GOT3 (cell line): ENCODE data around the gene S100A11.
"Not testable (repeated sequence)": the region's sequence is repeated elsewhere in the genome, so short reads cannot be mapped to it uniquely, and the experiment has no call there.

Experiments
- DNase-seq: peaks from one replicate; lab custom pipeline; 2025; ENCODE audit warnings: mixed read lengths; lab: John Stamatoyannopoulos, UW

Gene S100A11

DNA sequence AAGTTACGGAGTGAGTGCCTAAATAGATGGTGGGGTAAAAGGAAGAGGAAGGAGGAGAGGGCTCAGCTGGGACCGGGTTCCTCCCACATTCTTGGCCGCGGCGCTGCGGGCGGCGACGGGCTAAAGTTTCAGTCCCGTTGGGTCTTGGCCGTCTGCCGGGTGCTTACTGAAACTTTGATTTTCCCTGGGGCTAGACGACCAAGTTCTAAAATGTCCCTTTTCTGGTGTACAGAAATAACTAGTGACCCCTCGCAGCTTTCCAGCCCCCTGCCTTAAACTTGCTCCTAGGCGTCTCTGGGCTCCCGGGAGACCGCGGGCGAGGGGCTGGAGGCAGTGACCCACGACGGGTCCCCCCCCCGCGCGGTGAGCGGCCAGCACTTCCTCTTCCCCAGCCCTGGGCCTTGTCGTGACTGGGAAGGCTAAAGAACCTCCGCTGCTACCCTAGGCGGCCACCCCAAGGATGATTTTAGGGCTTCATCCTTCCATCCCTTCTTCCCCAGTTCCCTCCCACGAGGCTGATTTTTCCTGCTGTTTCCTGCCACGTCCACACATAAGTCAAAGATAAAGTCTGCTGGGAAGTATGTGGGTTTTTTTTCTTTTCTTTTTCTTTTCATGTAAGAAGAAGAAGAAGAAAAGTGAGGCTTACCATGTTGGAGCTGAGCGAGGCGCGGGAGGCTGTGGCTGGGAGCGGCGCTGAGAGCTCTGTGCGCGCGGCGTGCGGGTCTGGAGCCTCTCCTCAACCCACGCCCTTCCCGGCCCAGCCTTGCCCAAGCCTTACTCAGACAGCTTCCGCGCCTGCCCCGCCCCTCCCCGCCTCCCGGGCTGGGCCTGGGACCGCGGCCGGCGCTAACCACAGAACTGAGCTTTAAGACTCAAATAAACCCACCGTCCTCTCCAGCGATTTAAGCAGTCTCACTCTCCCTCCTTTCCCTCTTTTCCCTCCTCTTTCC lies at the start of gene S100A11:
Gene S100A11 (minus strand): TSS at position 738 of the 950 bp plus-strand sequence. CDS start 89 bp downstream, at position 649.
- peak; percentile 81 for DNase-seq

GRCh38 chr1:152084853-152085252 lies 48.0 kb upstream of the S100A11 start:
- no peak for DNase-seq

DNA sequence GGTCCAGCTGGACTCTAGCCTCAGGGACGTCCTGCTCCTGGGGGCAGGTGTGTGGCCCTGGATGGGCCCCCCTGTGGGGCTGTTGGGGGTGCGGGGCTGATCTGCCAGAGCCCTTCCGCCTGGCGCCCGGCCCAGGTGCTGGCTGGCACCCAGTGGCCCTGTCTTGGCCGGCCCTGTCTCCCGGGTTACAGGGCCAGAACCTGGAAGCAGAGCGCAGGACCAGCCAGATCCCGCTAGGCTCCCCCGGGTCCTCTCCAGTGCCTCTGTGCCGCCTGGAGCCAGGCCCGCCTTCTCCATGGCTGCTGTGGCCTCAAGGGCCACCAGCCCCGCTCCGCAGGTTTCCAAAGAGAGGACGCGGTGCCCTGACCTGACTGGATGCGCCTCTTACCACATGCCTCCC lies 44.2 kb upstream of the S100A11 start:
- DNase-seq, result not testable (repeated sequence)

- DNase-seq, result not testable (repeated sequence)
These were observed 43.7 kb upstream of the S100A11 start for GRCh38 chr1:152080494-152080893.

- DNase-seq, result no peak
These were observed 42.1 kb upstream of the S100A11 start for GRCh38 chr1:152078831-152079441.

- DNase-seq, result no peak
These were observed 35.5 kb upstream of the S100A11 start for GRCh38 chr1:152072311-152072710.

GRCh38 chr1:152071123-152071522 lies 34.3 kb upstream of the S100A11 start:
- no peak for DNase-seq

- DNase-seq, result no peak
These were observed 31.1 kb upstream of the S100A11 start for GRCh38 chr1:152067929-152068328.

- DNase-seq, result no peak
These were observed 30.3 kb upstream of the S100A11 start for GRCh38 chr1:152067150-152067549.

GRCh38 chr1:152061952-152062351 lies 25.1 kb upstream of the S100A11 start:
- DNase-seq, result no peak

DNA sequence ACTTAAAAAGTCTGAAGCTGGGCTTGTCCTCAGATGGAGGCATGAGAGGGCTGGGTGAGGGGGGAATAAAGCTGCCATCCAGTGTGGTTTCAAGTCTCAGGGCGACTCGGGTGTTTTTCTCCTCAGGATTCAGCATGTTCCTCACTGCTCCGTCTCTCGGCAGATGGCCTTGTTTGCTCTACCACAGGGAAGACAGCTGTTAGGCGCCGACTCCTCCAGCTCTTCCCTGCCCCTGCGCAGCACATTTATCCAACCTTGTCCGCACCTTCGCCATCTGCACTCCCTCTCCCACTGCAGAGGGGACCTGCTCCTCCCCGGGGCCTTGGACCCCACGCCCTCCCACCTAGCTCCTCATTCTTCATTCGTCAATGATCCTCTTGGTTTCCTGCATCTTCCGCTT lies 16.6 kb upstream of the S100A11 start:
- no peak for DNase-seq

GRCh38 chr1:152052606-152053005 lies 15.8 kb upstream of the S100A11 start:
- DNase-seq, result peak; percentile 17

DNA sequence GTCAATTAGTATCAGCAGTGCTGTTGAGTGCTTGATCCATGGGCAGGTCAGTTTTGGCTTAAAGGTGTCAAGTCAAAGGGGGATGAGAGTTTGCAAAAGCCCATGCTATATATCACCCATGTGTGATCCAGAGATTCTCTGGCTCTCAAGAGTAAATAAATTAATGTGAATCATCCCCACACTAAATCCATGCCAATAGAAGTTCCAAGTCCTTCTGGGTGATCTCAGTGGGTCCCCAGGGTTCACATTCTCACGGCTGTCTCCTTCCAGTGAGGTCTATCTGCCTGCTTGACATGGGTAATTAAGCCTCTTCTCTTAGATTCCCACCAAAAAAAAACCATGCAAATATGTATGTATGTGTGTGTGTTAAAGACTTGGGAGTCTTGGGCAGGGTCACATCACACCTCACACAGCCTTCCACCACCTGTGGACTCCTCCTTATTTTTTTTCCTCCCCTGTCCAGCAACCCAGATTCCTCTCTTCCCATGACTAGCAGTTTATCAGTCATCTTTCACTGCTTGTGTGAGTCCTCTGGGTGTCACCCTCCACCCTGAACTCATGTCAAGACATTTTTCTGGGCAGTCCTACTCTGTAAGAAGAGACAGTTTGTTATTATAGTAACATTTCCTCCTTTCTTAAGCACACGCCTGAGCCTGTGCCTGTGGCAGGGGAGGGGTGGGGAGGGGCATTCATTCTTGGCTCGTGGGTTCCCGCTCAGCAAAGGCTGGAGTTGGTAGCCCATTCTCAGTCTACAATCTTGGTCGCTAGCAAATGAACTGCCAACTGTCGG lies 14.3 kb upstream of the S100A11 start:
- DNase-seq, result no peak

DNA sequence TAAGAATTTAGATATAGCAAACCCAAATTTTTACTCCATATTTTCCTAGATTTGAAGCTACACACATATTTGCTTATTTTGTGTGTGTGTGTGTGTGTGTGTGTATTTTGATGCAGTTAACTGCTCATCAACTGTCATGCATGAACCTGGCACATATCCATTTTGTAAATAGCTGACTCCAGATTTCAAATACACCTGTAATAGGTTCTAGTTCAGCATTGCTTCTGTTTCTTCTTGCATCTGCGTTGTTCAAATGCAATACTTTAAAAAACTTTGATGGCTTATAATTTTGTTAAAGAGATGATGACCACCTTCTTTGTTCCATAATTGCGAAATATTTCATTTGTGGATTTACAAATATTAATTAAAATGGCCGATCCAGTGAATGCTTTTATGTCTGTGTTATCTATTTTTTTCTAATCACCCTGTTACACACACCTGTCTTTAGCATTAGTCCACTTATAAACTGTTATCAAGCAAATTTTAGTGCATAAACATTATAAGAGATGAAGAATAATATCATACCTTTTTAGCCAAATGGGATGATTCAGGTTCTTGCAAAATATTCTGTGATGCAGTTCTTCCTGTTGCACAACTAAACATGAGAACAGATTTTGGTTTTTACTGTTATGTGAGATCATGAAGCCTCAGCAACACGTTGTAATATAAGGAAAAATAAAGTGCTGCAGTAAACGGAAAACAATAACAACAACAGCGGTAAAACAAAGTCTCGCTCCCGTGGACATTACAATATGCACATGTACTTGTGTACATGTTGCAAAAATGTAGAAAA lies 12.7 kb upstream of the S100A11 start:
- DNase-seq, result no peak

- DNase-seq, result peak; percentile 66
These were observed 11.7 kb upstream of the S100A11 start for GRCh38 chr1:152048416-152049009.

DNA sequence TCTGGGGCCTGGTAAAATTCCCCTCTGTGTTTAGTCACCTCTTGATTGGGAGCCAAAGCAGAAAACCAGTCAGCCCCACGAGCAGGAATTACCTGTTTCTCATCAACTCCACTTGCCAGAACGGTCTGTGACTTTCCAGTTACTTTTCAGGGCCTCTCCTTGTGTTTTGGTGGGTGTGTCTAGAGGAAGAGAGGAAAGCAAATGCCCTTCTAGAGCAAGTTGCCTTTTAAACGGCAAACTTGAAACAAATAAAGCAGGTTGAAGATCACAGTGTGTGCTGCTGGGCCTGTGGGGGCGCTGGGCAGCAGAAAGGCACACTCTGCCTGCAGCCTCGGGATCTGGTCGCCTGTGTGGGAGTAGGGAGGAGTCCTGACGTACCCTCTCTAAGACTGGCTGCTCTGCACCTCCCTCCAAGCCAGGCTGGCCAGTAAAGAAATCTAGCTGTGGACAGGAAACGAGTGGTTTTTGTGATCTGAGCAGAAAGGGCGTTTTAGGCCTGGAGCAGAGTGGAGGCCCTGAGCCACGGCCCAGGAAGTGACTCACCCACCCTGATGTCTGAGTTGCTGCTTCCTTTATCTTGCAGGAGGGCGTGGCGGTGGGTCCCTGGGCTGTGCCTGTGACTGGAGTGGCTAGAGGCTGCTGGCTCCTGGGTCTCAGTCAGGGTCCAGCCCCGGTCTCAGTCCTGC lies 11.1 kb upstream of the S100A11 start:
- DNase-seq, result peak; percentile 89

DNA sequence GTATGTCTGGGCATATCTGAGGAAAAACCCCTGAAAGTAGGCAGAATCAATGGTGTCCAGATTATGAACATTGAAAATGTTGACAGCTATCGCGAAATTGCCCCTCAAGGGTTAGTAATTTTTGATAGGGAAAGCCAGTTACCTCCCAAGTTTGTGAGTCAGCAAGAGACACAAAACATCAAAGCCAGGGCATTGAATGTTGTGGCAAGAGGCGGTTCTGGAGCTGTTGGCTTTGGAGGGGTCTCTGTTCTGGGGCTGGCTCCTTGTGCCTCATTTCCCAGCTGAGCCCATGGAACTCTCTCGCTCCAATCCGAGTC lies 10.6 kb upstream of the S100A11 start:
- no peak for DNase-seq

DNA sequence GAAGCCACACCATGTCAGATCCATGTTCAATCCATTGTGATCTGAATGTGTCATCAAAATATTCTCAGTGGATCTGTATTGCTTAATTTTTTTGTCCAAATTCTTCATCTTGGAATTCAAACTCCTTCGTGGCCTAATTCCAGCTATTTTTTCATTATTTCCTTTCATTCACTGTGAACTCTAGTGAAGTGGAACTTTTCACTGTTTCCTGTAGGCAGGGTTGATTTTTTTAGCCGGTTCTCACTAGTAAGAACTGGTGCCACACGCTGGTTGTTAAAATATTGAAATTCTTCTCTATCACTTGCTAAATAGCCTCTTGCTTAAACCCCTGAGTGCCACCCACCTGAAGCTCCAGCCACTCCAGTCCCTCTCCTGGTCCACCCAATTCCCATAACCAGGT lies 7.6 kb upstream of the S100A11 start:
- DNase-seq, result no peak

GRCh38 chr1:152043870-152044269 lies 7.1 kb upstream of the S100A11 start:
- no peak for DNase-seq

DNA sequence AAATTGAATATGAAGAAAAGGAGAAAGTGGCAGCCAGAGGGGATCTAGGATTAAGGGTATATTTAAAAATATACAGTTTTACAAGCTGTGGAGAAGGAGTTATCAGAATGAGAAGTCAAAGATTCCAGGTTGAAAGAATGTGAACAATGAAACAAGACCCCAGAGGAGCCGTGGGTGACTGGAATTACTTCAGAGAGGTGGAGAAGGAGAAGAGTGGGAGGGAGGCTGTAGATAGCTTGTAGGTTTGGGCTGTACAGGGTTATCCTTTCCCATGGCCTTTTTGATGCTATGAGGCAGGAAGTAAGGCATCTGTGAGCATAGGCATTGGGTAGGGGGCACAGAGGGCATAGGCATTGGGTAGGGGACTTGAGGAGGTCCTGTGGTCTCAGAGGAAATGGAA lies 5.2 kb upstream of the S100A11 start:
- DNase-seq, result no peak

DNA sequence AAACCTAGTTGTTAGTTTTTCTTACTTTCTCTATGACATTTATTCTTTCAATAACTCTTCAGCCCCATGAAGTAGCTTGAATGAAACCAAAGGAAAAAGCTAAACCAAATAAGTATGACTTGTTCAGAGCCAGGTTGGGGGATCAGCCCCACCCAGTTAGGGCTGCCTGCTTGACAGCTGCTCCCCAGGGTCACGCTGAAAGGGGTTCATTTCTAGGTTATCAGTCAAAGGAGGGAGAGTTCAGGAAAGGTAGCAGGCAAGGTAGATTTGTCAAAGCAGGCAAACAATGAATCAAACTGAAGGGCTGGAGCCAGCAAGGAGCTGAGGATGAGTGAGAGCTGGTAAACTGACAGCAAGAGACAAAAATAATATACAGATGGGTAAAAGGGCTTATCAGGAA lies 3.1 kb upstream of the S100A11 start:
- no peak for DNase-seq
